OCI-LY1 (cell line): ENCODE results near the gene MPP3.

ENCODE experiments used
- H2AFZ ChIP-seq: fragments of 200-600 bp; sonication (generic), shearing (Covaris generic); 2 replicates; pipeline ENCODE4 v1.6.0; 2014; ENCODE audit warnings: antibody characterized with exemption, mild to moderate bottlenecking, low read length
- H3F3A ChIP-seq: fragments of 200-600 bp; sonication (generic), shearing (Covaris generic); 2 replicates; pipeline ENCODE4 v1.6.0; 2014; ENCODE audit warnings: mild to moderate bottlenecking, antibody characterized with exemption, low read length, moderate library complexity; ENCODE audit not compliant: insufficient read depth
- H3K27ac ChIP-seq: fragments of 200-600 bp; sonication (generic); 2 replicates; pipeline ENCODE4 v1.5.1; 2014; ENCODE audit warnings: low read length, mixed run types, mild to moderate bottlenecking, low read depth; ENCODE audit not compliant: poor library complexity, severe bottlenecking
- H3K27me3 ChIP-seq: fragments of 200-600 bp; sonication (generic); 2 replicates; pipeline ENCODE4 v1.6.0; 2014; ENCODE audit warnings: antibody characterized with exemption, mild to moderate bottlenecking, low read length, moderate library complexity; ENCODE audit not compliant: insufficient read depth
- H3K36me3 ChIP-seq: fragments of 200-600 bp; sonication (generic); 2 replicates; pipeline ENCODE4 v1.6.1; 2014; ENCODE audit warnings: mild to moderate bottlenecking, antibody characterized with exemption, low read length, moderate library complexity, mixed read lengths; ENCODE audit not compliant: insufficient read depth
- H3K4me1 ChIP-seq: fragments of 200-600 bp; sonication (generic); 2 replicates; pipeline ENCODE4 v1.5.1; 2014; ENCODE audit warnings: mild to moderate bottlenecking, low read length, moderate library complexity; ENCODE audit not compliant: insufficient read depth, severe bottlenecking
- H3K4me2 ChIP-seq: fragments of 200-600 bp; sonication (generic), shearing (Covaris generic); 2 replicates; pipeline ENCODE4 v1.6.1; 2014; ENCODE audit warnings: low read length
- H3K4me3 ChIP-seq: fragments of 200-600 bp; sonication (generic); 2 replicates; pipeline ENCODE4 v1.5.1; 2014; ENCODE audit warnings: low read length, low read depth, mild to moderate bottlenecking, mixed read lengths; ENCODE audit not compliant: poor library complexity, severe bottlenecking
- H3K79me2 ChIP-seq: fragments of 200-600 bp; shearing (Covaris generic); 2 replicates; pipeline ENCODE4 v1.6.1; 2016; ENCODE audit warnings: mixed run types, low read length, mixed read lengths; ENCODE audit not compliant: insufficient read depth
- H3K9ac ChIP-seq: fragments of 200-600 bp; sonication (generic), shearing (Covaris generic); 2 replicates; pipeline ENCODE4 v1.6.1; 2014; ENCODE audit warnings: mild to moderate bottlenecking, low read length, mixed read lengths
- H3K9me2 ChIP-seq: fragments of 200-600 bp; sonication (generic), shearing (Covaris generic); 2 replicates; pipeline ENCODE4 v1.6.1; 2014; ENCODE audit warnings: low read depth, mild to moderate bottlenecking, low read length, mixed read lengths
- H3K9me3 ChIP-seq: fragments of 200-600 bp; shearing (Covaris generic); 2 replicates; pipeline ENCODE4 v1.6.1; 2014; ENCODE audit warnings: low read length, mixed read lengths
- H4K20me1 ChIP-seq: fragments of 200-600 bp; sonication (generic), shearing (Covaris generic); 2 replicates; pipeline ENCODE4 v1.6.0; 2016; ENCODE audit warnings: mild to moderate bottlenecking, low read length; ENCODE audit not compliant: insufficient read depth
- CTCF ChIP-seq: fragments of 200-600 bp; sonication (generic), shearing (Covaris generic); IDR thresholded peaks from 2 replicates; pipeline ENCODE4 v1.5.1; 2017; ENCODE audit warnings: mild to moderate bottlenecking, antibody characterized with exemption, low read length, moderate library complexity, mixed read lengths
- EZH2 ChIP-seq: fragments of 200-600 bp; sonication (generic), shearing (Covaris generic); IDR thresholded peaks from 2 replicates; pipeline ENCODE4 v1.8.0; 2017; ENCODE audit warnings: borderline replicate concordance, mixed run types, mild to moderate bottlenecking, antibody characterized with exemption, low read length, moderate library complexity, mixed read lengths

Gene MPP3

GRCh38 chr17:43768382-43768781 lies 64.6 kb downstream of the MPP3 start:
- no peak for TF ChIP-seq EZH2
- TF ChIP-seq CTCF: no peak
- no peak overlapping the region for H3K4me3 ChIP-seq
- no peaks in the 10 kb centered on the region; the same call in none of the 2 replicates for H3K36me3 ChIP-seq
- H2AFZ ChIP-seq: no peak overlapping the region
- no peak overlapping the region for H3K27ac ChIP-seq
- H3K4me1 ChIP-seq: no peaks in the 10 kb centered on the region
- no peaks in the 10 kb centered on the region for H4K20me1 ChIP-seq
- no peaks in the 10 kb centered on the region for H3K27me3 ChIP-seq
- no peaks in the 10 kb centered on the region for H3K9me3 ChIP-seq
- no peaks in the 10 kb centered on the region for H3K9me2 ChIP-seq
- no peaks in the 10 kb centered on the region for H3F3A ChIP-seq
- H3K79me2 ChIP-seq: no peaks in the 10 kb centered on the region
- no peak overlapping the region for H3K9ac ChIP-seq
- no peak overlapping the region for H3K4me2 ChIP-seq

GRCh38 chr17:43767713-43768059 lies 65.3 kb downstream of the MPP3 start:
- Histone ChIP-seq H3K36me3 (no peaks in the 10 kb centered on the region; the same call in none of the 2 replicates), H3K4me3 (no peak overlapping the region), H4K20me1 (no peaks in the 10 kb centered on the region), H3F3A (no peaks in the 10 kb centered on the region), H3K27ac (no peak overlapping the region), H3K9me2 (no peaks in the 10 kb centered on the region), H3K4me1 (no peaks in the 10 kb centered on the region), H2AFZ (no peak overlapping the region), H3K4me2 (no peak overlapping the region), H3K79me2 (no peaks in the 10 kb centered on the region), H3K27me3 (no peaks in the 10 kb centered on the region), H3K9ac (no peak overlapping the region), H3K9me3 (no peaks in the 10 kb centered on the region)
- TF ChIP-seq CTCF (no peak), EZH2 (no peak)

GRCh38 chr17:43767053-43767712 lies 65.8 kb downstream of the MPP3 start:
- Histone ChIP-seq H2AFZ (no peak overlapping the region), H3K27me3 (no peaks in the 10 kb centered on the region), H3F3A (no peaks in the 10 kb centered on the region), H3K36me3 (no peaks in the 10 kb centered on the region; the same call in 1 of the 2 replicates), H3K9me3 (no peaks in the 10 kb centered on the region), H3K27ac (no peak overlapping the region), H3K79me2 (no peaks in the 10 kb centered on the region), H3K9ac (no peak overlapping the region), H3K9me2 (no peaks in the 10 kb centered on the region), H3K4me2 (no peak overlapping the region), H4K20me1 (no peaks in the 10 kb centered on the region), H3K4me1 (no peaks in the 10 kb centered on the region), H3K4me3 (no peak overlapping the region)
- TF ChIP-seq EZH2 (no peak), CTCF (no peak)
